Measurements from ENCODE around the gene AZU1. TPM values are rescaled to one million over a fixed set of nuclear protein-coding genes. Genes with fewer than 3 reads are reported as not detected.

AZU1 gene
- total RNA-seq, 2 experiments from 2014 or later: not detected

Small RNA genes within 50 kb of the gene (microRNA-seq; reads per million reads assigned to microRNA genes)
- gene MIR3187 (ENCODE audit: borderline microRNAs expressed, borderline replicate concordance) (110 reads per million, percentile 60 among the genes with 10 or more reads in this experiment), gene MIR4745 (ENCODE audit: borderline microRNAs expressed, borderline replicate concordance) (14.3 reads per million, percentile 29 among the genes with 10 or more reads in this experiment)

Other genes starting within 250 kb of the AZU1 start
- under 1 TPM; 0.41 to 0.49 TPM for gene HCN2, start 238.0 kb upstream of the AZU1 start, total RNA-seq
- gene POLRMT, start 194.3 kb upstream of the AZU1 start, total RNA-seq: 10 to 100 TPM; 63.8 to 65.6 TPM
- not detected for gene FGF22, start 188.0 kb upstream of the AZU1 start, total RNA-seq
- 100 to 1,000 TPM in 1 of 2 experiments, 10 to 100 TPM in 1; 99.5 to 108 TPM for gene RNF126, start 164.6 kb upstream of the AZU1 start, total RNA-seq
- 1 to 10 TPM; 9.3 to 9.8 TPM for gene FSTL3, start 151.4 kb upstream of the AZU1 start, total RNA-seq
- gene PRSS57, start 132.4 kb upstream of the AZU1 start, total RNA-seq: not detected
- 1 to 10 TPM in 1 of 2 experiments, under 1 TPM in 1; 0.84 to 1.0 TPM for gene PALM, start 118.9 kb upstream of the AZU1 start, total RNA-seq
- gene MISP, start 76.7 kb upstream of the AZU1 start, total RNA-seq: not detected
- gene PTBP1, start 30.4 kb upstream of the AZU1 start, total RNA-seq: 100 to 1,000 TPM; 510 to 532 TPM
- gene PLPPR3, start 5.9 kb upstream of the AZU1 start, total RNA-seq: not detected
- gene PRTN3, start 13.2 kb downstream of the AZU1 start, total RNA-seq: not detected
- not detected for gene ELANE, start 24.5 kb downstream of the AZU1 start, total RNA-seq
- gene CFD, start 31.8 kb downstream of the AZU1 start, total RNA-seq: under 1 TPM; 0.17 to 0.25 TPM
- gene MED16, start 65.3 kb downstream of the AZU1 start, total RNA-seq: 10 to 100 TPM; 61.3 to 68.1 TPM
- not detected for gene RNU6-9, start 65.6 kb downstream of the AZU1 start, total RNA-seq
- 100 to 1,000 TPM; 111 to 120 TPM for gene R3HDM4, start 85.4 kb downstream of the AZU1 start, total RNA-seq
- 1 to 10 TPM; 5.3 to 6.6 TPM for gene KISS1R, start 89.5 kb downstream of the AZU1 start, total RNA-seq
- gene ARID3A, start 98.2 kb downstream of the AZU1 start, total RNA-seq: 10 to 100 TPM; 23.1 to 28.4 TPM
- 10 to 100 TPM; 77.8 to 82.0 TPM for gene WDR18, start 156.5 kb downstream of the AZU1 start, total RNA-seq
- gene GRIN3B, start 172.6 kb downstream of the AZU1 start, total RNA-seq: under 1 TPM in 1 of 2 experiments, not detected in 1; 0.10 TPM
- gene TMEM259, start 193.3 kb downstream of the AZU1 start, total RNA-seq: 100 to 1,000 TPM; 105 to 109 TPM
- not detected for gene RNU6-2, start 193.7 kb downstream of the AZU1 start, total RNA-seq
- gene CNN2, start 198.8 kb downstream of the AZU1 start, total RNA-seq: 100 to 1,000 TPM; 104 TPM
- 10 to 100 TPM; 24.4 to 30.1 TPM for gene ABCA7, start 212.3 kb downstream of the AZU1 start, total RNA-seq
- 100 to 1,000 TPM; 123 to 136 TPM for gene ARHGAP45, start 239.3 kb downstream of the AZU1 start, total RNA-seq